Measurements from ENCODE around the gene C1QTNF3.
"Not testable (repeated sequence)": the region's sequence is repeated elsewhere in the genome, so short reads cannot be mapped to it uniquely, and the experiment has no call there.

The C1QTNF3 gene

GRCh38 chr5:34051374-34051980, 8.5 kb upstream of the C1QTNF3 start:
- no peak for DNase-seq (ENCODE audit: low read depth in 3 of 3)

DNA sequence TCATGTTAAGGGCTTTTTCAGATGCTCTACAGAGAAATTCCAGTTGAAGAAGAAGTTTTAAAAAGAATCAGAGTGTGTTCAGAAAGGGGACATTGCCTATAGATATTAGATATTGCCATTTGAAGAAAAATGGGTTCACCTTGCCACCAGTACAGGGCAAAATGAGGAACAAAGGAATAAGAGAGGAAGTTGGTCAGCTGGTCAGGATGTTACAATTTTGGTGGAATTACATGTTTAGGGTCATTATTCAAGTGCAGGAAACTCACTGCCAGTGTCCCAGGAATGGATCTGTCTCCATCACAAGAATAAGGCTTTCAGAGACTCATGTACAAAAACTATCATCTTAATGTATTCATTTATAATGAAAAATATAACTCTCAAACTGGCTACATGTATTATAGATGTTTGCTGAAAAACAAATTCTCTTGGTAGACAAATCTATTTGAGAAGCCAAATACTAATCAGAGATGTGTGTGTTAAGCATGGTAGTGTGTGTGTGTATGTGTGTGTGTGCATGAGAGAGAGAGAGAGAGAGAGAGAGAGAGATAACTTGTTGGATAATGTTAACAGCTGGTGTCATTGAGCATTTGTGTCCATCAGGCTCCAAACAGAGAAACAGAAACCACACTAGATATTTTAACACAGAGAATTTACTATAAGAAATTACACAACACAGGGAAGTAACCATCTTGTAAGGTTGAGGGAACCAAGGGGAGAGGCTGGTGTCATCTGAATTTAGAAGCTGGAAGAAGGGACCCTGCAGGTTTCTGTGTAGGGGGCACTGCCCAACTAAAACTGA, 5.0 kb upstream of the C1QTNF3 start:
- no peak for DNase-seq (ENCODE audit: low read depth in 3 of 3)

- no peak for DNase-seq (ENCODE audit: low read depth in 3 of 3)
These were observed 4.1 kb upstream of the C1QTNF3 start for GRCh38 chr5:34047143-34047542.

GRCh38 chr5:34045996-34046395, 3.0 kb upstream of the C1QTNF3 start:
- no peak for DNase-seq (ENCODE audit: low read depth in 3 of 3)

DNA sequence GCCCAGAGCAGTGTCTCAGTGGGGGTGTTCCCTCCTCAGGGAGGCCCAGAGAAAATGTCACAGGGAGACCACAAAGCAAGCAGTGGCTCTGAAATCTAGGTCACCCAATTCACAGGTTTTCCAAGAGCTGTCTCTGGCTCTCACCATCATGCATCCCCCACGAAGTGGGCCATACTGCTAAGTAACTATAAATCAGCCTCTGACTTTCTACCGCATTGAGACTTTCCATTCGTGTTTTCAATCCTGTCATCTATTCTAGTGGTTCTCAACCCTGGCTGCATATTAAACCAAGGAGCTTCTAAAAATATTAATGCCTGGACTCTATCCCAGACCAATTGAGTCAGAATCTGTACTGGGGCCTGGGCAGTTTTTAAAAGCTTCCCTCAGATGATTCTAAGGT, 2.0 kb upstream of the C1QTNF3 start:
- DNase-seq (ENCODE audit: low read depth in 3 of 3): no peak

DNA sequence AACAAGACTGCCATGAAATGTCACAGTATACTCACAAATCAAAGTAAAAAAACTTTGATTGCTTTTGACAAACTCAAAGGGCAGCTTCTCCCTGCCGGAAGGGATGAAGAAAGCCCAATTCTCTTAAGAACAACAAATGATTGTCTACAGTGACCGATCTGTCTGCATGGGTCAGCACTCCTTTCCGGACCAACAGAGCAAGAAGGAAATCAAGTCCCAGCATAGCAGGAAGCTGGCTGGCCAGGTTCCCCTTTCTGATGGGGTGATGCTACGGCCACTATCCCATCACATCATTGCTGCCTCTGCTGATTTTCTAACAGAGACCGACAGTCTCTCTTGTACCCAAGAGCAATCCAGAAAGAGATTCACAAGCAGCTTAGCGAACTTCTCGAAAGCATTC, 692 bp downstream of the C1QTNF3 start:
- DNase-seq (ENCODE audit: low read depth in 3 of 3): no peak

DNA sequence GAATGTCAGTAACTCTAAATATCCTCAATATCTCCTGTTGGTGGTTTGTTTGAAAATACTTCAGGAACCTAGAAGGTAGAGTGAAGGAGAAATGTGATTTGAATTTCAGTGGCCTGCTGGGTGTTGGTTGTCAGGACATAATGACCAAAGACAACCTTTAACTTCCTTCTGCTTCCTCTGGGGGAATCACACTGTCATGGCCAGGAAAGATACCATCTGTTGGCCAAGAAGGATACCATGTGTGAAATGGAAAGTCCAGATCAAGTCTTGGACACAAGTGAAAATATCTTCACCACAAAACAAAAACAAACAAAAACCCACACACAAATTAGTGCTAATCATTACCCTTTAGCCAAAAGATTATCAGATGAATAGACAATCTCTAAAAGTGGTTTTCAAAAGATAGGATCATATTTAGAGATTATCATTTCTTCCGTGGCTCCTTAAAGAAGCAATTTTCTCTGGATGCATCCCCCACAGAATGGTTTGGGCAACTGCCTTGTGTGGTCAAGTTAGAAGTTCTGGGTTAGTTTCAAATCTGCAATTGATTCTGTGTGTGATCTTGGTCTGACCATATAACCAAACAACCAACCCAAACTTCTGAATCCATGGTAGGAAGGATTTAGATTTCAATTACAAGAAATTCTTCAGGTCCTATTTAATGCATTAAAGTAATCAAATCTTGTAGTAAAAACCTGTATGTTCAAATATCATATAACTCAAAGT, 1.6 kb downstream of the C1QTNF3 start:
- DNase-seq (ENCODE audit: low read depth in 3 of 3): no peak

DNA sequence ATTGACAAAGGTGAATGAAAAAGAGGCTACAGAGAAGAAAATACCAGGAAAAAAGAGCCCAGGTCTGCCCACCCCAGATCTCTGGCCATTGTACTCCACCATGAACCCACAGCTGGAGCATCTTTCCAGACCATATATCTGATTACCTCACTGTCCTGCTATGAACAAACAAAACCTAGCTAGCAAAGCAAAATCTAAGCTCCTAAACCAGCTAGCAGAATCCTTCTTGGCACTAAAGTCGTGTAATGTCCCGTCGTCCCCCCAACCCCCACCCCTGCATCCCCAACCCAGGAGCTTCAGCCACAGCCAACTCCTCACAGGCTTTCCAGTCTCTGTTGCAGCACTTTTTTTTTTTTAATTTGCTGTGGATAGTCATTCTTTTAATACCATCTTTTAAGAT, 2.5 kb downstream of the C1QTNF3 start:
- no peak for DNase-seq (ENCODE audit: low read depth in 3 of 3)

DNA sequence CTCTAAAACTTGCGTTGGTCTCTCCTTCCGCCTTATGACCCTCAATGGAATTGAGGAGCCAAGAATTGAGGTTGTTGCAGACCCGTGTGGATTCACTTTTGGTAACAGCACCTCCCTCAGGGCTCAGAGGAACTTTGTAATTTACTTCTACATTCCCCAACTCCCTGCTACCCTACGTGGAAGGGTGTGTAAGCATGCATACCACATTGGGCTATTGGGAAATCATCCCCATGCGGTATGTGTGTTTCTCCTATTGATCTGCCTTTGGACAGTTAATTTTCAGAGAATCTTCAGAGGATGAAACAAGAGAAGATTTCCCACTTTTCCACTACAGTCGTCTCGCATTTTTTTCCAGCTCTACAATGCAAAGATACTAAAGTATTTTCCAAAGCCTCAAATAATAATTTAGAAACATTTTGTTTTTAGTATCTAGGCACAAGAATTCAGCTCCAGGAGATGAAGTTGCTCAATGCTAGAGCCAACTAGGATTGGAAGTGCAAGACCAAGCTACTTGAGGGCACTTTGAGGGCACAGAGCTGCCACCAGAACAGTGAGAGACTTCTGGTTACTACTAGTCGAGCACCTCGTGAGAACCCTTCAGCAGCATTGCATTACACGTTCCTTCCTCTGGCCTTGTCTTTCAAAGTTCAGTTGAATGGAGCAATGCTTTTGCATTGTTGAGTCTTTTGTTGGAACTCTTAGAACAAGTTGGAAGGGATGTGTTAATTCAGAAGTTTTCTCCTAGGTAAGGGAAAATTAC, 3.4 kb downstream of the C1QTNF3 start:
- DNase-seq (ENCODE audit: low read depth in 3 of 3): no peak

- DNase-seq (ENCODE audit: low read depth in 3 of 3): no peak
These were observed 4.2 kb downstream of the C1QTNF3 start for GRCh38 chr5:34038838-34039237.

GRCh38 chr5:34038390-34038789, 4.6 kb downstream of the C1QTNF3 start:
- DNase-seq (ENCODE audit: low read depth in 3 of 3): no peak

- DNase-seq (ENCODE audit: low read depth in 3 of 3): no peak
These were observed 5.3 kb downstream of the C1QTNF3 start for GRCh38 chr5:34037726-34038125.

GRCh38 chr5:34035756-34036155, 7.3 kb downstream of the C1QTNF3 start:
- DNase-seq (ENCODE audit: low read depth in 3 of 3): no peak

GRCh38 chr5:34034534-34035327, 8.3 kb downstream of the C1QTNF3 start:
- DNase-seq (ENCODE audit: low read depth in 3 of 3): no peak

DNA sequence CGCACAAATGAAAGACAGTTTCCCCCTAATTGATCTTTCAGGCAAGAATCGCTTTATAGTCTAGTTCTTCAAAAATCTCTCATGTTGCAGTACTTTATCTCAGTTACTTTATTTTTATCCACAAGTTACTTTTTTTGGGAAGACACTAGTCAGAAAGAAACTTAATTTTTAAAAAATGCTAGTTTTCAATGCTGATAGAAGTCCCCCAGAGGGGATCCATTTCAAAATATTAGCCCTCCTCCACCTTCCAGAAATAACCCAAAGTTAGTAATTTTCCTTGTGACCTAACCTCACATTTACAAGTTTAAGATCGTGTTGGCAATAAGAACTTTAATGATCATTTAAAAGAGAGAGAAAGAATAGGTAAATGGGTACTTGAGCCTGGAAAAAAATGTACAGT, 11.0 kb downstream of the C1QTNF3 start:
- no peak for DNase-seq (ENCODE audit: low read depth in 3 of 3)

GRCh38 chr5:34031117-34031516, 11.9 kb downstream of the C1QTNF3 start:
- no peak for DNase-seq (ENCODE audit: low read depth in 3 of 3)

DNA sequence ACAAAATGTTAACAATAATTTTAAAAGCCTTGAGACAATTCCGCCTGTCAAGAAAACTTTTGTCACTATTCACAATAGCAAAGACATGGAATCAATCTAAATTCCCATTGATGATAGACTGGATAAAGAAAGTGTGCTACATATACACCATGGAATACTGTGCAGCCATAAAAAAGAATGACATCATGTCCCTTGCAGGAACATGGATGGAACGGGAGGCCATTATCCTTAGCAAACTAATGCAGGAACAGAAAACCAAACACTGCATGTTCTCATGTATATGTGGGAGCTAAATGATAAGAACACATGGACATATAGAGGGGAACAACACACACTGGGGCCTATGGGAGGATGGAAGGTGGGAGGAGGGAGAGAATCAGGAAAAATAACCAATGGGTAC, 12.4 kb downstream of the C1QTNF3 start:
- not testable (repeated sequence) for DNase-seq (ENCODE audit: low read depth in 3 of 3)

DNA sequence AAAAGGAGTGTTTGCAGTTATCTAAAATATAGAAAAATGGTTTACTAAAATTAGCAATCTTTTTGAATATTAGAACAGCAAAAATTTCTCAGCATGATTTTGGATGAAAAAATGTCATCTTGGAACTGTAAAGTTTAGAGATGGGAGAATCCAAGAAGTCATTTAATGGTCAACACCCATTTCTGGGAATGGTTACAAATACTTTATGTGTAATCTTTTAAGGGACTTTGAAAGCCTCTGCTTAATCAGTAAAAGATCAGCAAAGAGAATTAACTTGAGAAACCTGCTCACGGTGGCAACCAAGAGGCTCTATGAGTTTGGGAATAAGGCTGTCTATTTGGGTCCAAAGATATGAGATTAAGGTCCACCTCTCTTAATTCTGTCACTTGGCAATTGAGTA, 13.0 kb downstream of the C1QTNF3 start:
- DNase-seq (ENCODE audit: low read depth in 3 of 3): no peak

DNA sequence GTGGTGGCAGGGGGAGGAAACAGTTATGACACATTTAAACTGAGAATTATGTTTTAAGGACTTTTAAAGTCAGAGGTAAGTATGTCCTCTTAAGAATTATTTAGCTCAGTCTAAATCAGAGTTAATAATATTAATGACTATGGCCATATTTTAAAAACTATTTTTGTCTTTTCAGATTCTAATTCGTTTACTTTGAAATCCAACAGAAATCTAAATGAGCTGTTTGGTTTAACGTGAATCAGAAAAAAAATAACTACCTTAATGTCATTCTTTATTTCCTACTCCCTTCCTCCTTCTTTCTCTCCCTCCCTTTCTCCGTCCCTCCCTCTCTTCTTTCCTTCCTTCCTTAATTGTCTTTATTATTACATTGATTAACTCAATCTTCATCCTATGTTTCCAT, 14.7 kb downstream of the C1QTNF3 start:
- no peak for DNase-seq (ENCODE audit: low read depth in 3 of 3)

DNA sequence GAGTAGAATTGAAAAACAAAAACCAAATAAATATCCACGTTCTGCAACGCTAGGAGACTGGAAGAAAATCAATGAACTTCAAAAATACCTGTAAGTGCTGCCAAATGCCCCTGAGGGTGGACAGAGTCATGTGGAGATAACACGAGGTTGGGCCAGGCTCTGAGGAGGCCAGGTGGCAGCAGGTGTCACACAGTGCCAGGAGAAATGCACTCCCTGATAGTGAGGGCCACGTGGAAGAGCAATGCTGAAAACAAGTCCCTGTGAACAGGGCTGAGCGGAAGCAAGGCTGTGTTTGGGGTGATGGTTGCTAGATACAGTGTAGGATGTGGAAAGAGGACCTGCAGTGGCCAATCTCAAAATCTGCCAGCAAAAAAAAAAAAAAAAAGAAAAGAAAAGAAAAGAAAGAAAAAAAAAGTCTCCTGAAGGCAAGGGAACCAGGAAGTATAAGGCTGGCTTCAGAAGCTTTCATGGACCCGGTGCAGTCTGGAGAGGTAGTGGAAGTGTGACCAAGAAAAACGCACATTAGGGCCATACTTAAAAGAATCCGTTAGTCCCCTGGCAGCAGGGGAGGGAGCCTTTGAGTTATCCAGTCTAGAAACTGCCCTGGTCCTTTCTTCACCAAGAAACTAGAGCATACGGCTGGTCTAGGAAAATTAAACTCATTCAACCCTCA, 16.8 kb downstream of the C1QTNF3 start:
- DNase-seq (ENCODE audit: low read depth in 3 of 3): no peak

All from stimulated activated CD4-positive, alpha-beta T cell treated with anti-CD3 and anti-CD28 coated beads, TNF-alpha, amount 100 ng/mL, for 48 hours (primary cell).